DOHH2 (cell line): ENCODE data around the gene NFIA.

ENCODE experiments used
- H3F3A ChIP-seq: fragments of 200-600 bp; sonication (generic), shearing (Covaris generic); 2 replicates; pipeline ENCODE4 v1.6.0; 2016; ENCODE audit warnings: antibody characterized with exemption, mild to moderate bottlenecking; ENCODE audit not compliant: control insufficient read depth, insufficient read depth
- H3K27ac ChIP-seq: fragments of 200-600 bp; sonication (generic); 2 replicates; pipeline ENCODE4 v1.5.1; 2014; ENCODE audit warnings: low read depth, mild to moderate bottlenecking, low read length, moderate library complexity
- H3K27me3 ChIP-seq: fragments of 200-600 bp; sonication (generic); 2 replicates; pipeline ENCODE4 v1.6.1; 2014; ENCODE audit warnings: mild to moderate bottlenecking, low read length, mixed read lengths; ENCODE audit not compliant: control insufficient read depth
- H3K36me3 ChIP-seq: fragments of 200-600 bp; sonication (generic); 2 replicates; pipeline ENCODE4 v1.6.1; 2014; ENCODE audit warnings: mild to moderate bottlenecking, low read length, moderate library complexity, mixed read lengths; ENCODE audit not compliant: control insufficient read depth
- H3K4me1 ChIP-seq: fragments of 200-600 bp; sonication (generic); 2 replicates; pipeline ENCODE4 v1.6.1; 2014; ENCODE audit warnings: mild to moderate bottlenecking, low read length, mixed read lengths; ENCODE audit not compliant: control insufficient read depth
- H3K4me2 ChIP-seq: fragments of 200-600 bp; sonication (generic); 2 replicates; pipeline ENCODE4 v1.6.0; 2014; ENCODE audit warnings: mild to moderate bottlenecking, low read length, moderate library complexity
- H3K4me3 ChIP-seq: fragments of 200-600 bp; sonication (generic); 2 replicates; pipeline ENCODE4 v1.5.1; 2014; ENCODE audit warnings: mild to moderate bottlenecking, low read length, mixed read lengths
- H3K79me2 ChIP-seq: fragments of 200-600 bp; sonication (generic); 2 replicates; pipeline ENCODE4 v1.6.1; 2014; ENCODE audit warnings: mild to moderate bottlenecking, low read length, mixed read lengths; ENCODE audit not compliant: control insufficient read depth
- H3K9me2 ChIP-seq: fragments of 200-600 bp; sonication (generic); replicated peaks from 2 replicates; pipeline ENCODE4 v1.6.1; 2014; ENCODE audit warnings: mild to moderate bottlenecking, low read length, mixed read lengths; ENCODE audit not compliant: control insufficient read depth
- H3K9me3 ChIP-seq: fragments of 200-600 bp; sonication (generic); 2 replicates; pipeline ENCODE4 v1.6.1; 2014; ENCODE audit warnings: antibody characterized with exemption, low read length, mixed read lengths; ENCODE audit not compliant: control insufficient read depth, insufficient read depth
- H4K20me1 ChIP-seq: fragments of 200-600 bp; sonication (generic); 2 replicates; pipeline ENCODE4 v1.6.0; 2014; ENCODE audit warnings: low read depth, mild to moderate bottlenecking, antibody characterized with exemption, low read length, moderate library complexity; ENCODE audit not compliant: control insufficient read depth, insufficient read depth
- EZH2phosphoT487 ChIP-seq: fragments of 200-600 bp; sonication (generic); IDR thresholded peaks from 2 replicates; pipeline ENCODE4 v1.6.1; 2017; ENCODE audit warnings: borderline replicate concordance, mild to moderate bottlenecking, antibody characterized with exemption, low read length, moderate library complexity, mixed read lengths
- TF ChIP-seq, protein P1 (sequence below): fragments of 200-600 bp; sonication (generic); IDR thresholded peaks from one replicate; pipeline ENCODE4 v1.5.1; 2014; ENCODE audit warnings: antibody characterized with exemption, mild to moderate bottlenecking, low read depth, low read length; ENCODE audit not compliant: poor library complexity, severe bottlenecking

NFIA gene

DNA sequence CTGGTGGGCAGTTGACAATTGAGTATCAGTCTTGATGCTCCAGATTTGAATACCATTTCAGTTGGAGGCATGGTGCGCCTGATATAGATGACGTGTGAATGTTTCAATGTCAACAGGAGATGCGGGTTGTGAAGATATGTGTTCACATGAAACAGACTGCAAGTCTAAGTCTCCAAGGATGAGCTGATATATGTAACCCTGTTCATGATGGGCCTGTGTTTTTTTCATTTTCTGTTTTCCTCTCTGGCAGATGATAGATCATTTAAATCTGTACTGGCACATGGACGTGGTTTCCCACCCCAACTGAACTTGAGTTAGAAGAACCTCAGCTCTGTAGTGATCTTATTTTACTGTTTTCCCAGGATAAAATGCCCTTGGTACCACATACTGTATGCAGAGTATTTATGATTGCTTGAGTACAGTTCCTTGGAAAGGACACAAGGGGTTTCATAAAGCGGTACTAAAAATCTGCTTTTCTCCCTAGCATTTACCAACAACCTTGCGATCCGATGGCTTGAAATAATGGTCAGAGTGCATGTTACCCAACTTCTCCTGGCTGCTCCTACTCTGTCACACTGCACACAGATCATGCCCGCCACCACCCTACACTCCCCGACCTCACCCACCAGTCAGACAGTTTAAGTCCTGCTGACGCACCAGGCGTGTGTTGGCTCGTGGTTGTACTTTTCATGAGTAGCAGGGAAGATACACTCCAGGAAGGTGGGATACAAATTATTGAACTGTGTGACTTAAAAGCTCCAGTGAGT lies 131.1 kb downstream of the NFIA start:
- no peaks in the 10 kb centered on the region for H3K9me3 ChIP-seq
- no peak overlapping the region for H3K4me3 ChIP-seq
- H3K27ac ChIP-seq, result no peak overlapping the region
- no peaks in the 10 kb centered on the region for H3K27me3 ChIP-seq
- H3K9me2 ChIP-seq, result no peaks in the 10 kb centered on the region
- H3K36me3 ChIP-seq, result no peaks in the 10 kb centered on the region
- H3K4me1 ChIP-seq, result no peaks in the 10 kb centered on the region
- H3F3A ChIP-seq, result no peaks in the 10 kb centered on the region
- H3K79me2 ChIP-seq, result no peaks in the 10 kb centered on the region; the same call in 1 of the 2 replicates
- H4K20me1 ChIP-seq, result no peaks in the 10 kb centered on the region
- no peak overlapping the region for H3K4me2 ChIP-seq
- no peak for TF ChIP-seq EZH2phosphoT487
- TF ChIP-seq, protein P1, sequence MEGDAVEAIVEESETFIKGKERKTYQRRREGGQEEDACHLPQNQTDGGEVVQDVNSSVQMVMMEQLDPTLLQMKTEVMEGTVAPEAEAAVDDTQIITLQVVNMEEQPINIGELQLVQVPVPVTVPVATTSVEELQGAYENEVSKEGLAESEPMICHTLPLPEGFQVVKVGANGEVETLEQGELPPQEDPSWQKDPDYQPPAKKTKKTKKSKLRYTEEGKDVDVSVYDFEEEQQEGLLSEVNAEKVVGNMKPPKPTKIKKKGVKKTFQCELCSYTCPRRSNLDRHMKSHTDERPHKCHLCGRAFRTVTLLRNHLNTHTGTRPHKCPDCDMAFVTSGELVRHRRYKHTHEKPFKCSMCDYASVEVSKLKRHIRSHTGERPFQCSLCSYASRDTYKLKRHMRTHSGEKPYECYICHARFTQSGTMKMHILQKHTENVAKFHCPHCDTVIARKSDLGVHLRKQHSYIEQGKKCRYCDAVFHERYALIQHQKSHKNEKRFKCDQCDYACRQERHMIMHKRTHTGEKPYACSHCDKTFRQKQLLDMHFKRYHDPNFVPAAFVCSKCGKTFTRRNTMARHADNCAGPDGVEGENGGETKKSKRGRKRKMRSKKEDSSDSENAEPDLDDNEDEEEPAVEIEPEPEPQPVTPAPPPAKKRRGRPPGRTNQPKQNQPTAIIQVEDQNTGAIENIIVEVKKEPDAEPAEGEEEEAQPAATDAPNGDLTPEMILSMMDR, result no peak

DNA sequence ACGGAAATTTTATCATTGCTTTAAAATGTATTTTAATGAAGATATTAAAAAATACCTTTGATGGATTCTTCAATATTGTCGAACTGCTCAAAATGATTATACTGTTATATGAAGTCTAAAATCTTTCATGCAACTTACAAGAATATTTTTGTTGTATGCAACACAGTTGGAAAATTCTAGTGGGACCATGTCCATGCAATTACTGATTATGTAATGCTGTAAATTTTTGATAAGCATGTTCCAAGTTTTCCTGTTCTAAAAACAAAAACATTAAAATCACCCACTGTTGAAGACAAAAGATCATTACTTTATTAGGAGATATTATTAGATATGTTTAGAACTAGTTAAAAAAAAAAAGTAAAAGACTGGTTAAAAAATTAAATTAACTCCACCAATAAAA lies 132.8 kb downstream of the NFIA start:
- Histone ChIP-seq H3K4me2 (no peak overlapping the region), H3K4me3 (no peak overlapping the region), H3K9me3 (no peaks in the 10 kb centered on the region), H3K79me2 (no peaks in the 10 kb centered on the region; the same call in 1 of the 2 replicates), H3K27ac (no peak overlapping the region), H3K4me1 (no peaks in the 10 kb centered on the region), H3K9me2 (no peaks in the 10 kb centered on the region), H3F3A (no peaks in the 10 kb centered on the region), H4K20me1 (no peaks in the 10 kb centered on the region), H3K27me3 (no peaks in the 10 kb centered on the region), H3K36me3 (no peaks in the 10 kb centered on the region)
- no peak for TF ChIP-seq EZH2phosphoT487
- TF ChIP-seq, protein P1, result no peak

DNA sequence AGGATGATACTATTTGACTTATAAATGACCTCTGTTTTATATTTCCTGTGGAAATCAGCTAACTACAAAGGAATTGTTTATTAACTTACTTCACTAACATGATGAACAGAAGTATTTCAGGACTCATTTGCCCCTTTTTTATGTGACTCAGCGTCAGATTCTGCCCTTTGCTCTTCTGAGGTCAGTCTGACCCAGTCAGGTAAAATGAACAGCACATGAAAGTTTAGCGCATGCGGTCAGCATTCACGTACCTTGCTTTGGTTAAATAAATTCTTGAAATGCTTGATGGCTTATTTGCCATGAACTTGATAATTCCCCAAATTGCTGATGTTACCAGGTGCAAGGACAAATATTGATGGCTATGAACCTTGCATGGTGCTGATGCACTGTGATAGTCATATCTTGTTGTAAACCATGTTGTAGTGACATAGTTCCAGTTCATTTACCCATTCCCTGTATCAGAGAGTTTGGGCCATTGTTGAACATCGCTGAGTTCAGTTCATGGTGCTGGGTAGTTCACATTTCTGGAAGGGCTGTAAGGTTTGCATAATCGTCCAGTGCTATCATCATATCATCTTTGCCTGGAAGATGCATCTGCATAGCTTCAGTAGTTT lies 133.4 kb downstream of the NFIA start:
- no peak overlapping the region for H3K4me2 ChIP-seq
- H3K27me3 ChIP-seq, result no peaks in the 10 kb centered on the region
- no peak overlapping the region for H3K4me3 ChIP-seq
- TF ChIP-seq EZH2phosphoT487, result no peak
- no peaks in the 10 kb centered on the region; the same call in 1 of the 2 replicates for H3K79me2 ChIP-seq
- no peak overlapping the region for H3K27ac ChIP-seq
- no peaks in the 10 kb centered on the region for H3F3A ChIP-seq
- H3K9me2 ChIP-seq, result no peaks in the 10 kb centered on the region
- H3K4me1 ChIP-seq, result no peaks in the 10 kb centered on the region
- no peaks in the 10 kb centered on the region for H3K36me3 ChIP-seq
- H4K20me1 ChIP-seq, result no peaks in the 10 kb centered on the region
- H3K9me3 ChIP-seq, result no peaks in the 10 kb centered on the region

DNA sequence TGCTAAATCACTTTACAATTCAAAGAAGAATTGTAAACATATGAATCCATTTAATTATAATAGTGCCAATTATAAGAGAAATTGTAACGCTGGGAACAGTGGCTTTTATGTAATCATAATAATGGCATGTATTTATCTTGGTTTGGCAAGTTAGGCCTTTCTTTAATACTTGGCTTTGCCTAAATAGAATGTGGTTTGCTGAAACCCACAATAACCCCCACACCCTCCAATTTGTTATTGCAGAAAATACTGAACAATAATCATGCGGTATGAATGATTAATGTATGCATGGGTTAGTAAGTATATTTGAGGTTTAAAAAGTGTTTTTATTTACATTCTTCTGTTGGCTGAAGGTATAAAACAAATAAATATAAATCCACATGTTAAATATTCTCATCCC lies 138.2 kb downstream of the NFIA start:
- no peaks in the 10 kb centered on the region for H3K27me3 ChIP-seq
- H3K4me2 ChIP-seq, result no peak overlapping the region
- H3K79me2 ChIP-seq, result no peaks in the 10 kb centered on the region; the same call in 1 of the 2 replicates
- 0 out of 2 replicates have a peak, but pooled peaks cover 4% of the 10 kb centered on the region for H3F3A ChIP-seq
- H3K9me2 ChIP-seq, result no peaks in the 10 kb centered on the region
- no peaks in the 10 kb centered on the region for H4K20me1 ChIP-seq
- no peak overlapping the region for H3K27ac ChIP-seq
- H3K9me3 ChIP-seq, result no peaks in the 10 kb centered on the region
- no peaks in the 10 kb centered on the region for H3K36me3 ChIP-seq
- H3K4me1 ChIP-seq, result no peaks in the 10 kb centered on the region
- H3K4me3 ChIP-seq, result no peak overlapping the region
- TF ChIP-seq, protein P1, result no peak
- no peak for TF ChIP-seq EZH2phosphoT487
